ENCODE measurements around the gene SUB1.

The SUB1 gene

DNA sequence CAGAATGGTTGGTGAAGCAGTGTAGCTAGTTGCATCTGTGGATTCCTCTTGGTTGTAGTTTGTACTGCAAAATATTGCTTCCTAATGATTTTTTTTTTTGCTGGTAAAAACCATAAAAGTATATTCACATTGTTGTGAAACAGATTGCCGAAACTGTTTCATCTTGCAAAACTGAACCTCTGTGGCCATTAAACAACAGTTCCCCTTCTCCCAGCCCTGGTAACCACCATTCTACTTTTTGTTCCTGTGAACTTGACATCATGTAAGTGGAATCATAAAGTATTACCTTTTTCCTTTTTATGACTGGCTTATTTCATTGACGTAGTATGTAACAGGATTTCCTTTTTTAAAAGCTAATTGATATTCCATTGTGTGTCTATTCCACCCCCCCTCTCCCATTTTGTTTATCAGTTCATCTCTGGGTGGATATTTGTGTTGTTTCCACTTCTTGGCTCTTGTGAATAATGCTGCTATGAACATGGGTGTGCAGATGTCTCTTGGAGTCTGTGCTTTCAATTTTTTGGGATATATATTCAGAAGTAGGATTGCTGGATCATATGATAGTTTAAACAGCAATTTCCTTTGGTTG lies 11.8 kb downstream of the SUB1 start:
- no peak overlapping the region for H3K27ac ChIP-seq
- TF ChIP-seq CTCF (conservative IDR thresholded peaks at IDR 0.05): no peak

GRCh38 chr5:32598260-32598937 lies 13.0 kb downstream of the SUB1 start:
- TF ChIP-seq CTCF (conservative IDR thresholded peaks at IDR 0.05): no peak
- no peak overlapping the region for H3K27ac ChIP-seq

DNA sequence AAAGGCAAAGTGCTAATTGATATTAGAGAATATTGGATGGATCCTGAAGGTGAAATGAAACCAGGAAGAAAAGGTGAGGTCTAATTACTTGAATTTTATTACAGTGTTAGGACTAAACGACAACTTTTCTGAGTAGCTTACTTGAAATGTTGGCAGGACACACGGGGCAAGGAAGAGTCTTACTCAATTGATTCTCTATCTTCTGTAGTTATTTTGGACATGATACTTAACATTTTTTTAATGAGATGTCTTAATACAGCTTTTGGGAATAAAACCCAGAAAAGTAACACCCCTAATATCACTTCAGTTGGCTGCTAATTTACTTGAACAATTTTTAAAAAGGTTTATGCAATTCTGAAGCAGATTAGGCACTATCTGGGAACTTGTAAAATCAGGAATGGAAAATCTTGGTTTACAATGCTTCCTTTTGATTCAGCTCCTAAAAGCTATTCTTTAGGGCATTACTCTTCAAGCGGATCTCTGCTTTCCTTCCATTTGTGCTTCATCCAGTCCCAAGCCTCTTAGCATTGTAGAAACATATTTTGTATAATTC lies 13.7 kb downstream of the SUB1 start:
- no peak for TF ChIP-seq CTCF (conservative IDR thresholded peaks at IDR 0.05)
- H3K27ac ChIP-seq: no peak overlapping the region

- H3K27ac ChIP-seq: no peak overlapping the region
- TF ChIP-seq CTCF (conservative IDR thresholded peaks at IDR 0.05): no peak
These were observed 14.8 kb downstream of the SUB1 start for GRCh38 chr5:32600054-32600622.

GRCh38 chr5:32601623-32602295 lies 16.4 kb downstream of the SUB1 start:
- TF ChIP-seq CTCF (conservative IDR thresholded peaks at IDR 0.05): no peak
- H3K27ac ChIP-seq: no peak overlapping the region

DNA sequence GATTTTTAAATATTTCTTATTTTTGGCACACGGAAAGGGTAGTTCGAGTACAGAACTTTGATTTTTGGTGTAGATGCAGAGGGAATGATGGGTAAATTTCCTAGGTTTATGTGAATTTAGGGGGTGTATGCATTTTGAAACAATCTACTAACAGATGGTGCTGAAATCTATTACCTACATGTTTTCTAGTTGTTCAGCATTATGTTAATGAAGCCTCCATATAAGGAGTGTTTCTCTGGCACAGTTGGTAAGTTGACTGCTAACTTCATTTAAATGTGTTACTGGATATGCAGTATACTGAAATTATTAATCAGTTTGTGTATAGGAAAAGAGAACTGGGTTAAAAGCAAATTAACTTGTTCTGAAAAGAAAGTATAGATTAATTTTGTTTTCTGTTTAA lies 17.5 kb downstream of the SUB1 start:
- no peak for TF ChIP-seq CTCF (conservative IDR thresholded peaks at IDR 0.05)
- H3K27ac ChIP-seq: no peak overlapping the region
